ENCODE measurements around the gene NIM1K.

NIM1K gene

GRCh38 chr5:43233946-43234345 lies 41.9 kb downstream of the NIM1K start:
- Histone ChIP-seq H2BK5ac (ENCODE audit: low read length) (no peak overlapping the region), H2BK15ac (ENCODE audit: low read length) (no peak overlapping the region)
- WGBS, 2 donors (ENCODE audit: extremely low coverage in 2 of 2, insufficient read length in 2 of 2, insufficient replicate concordance in 1 of 2): no CpG with 5 or more reads among the region's 3 CpGs

GRCh38 chr5:43236653-43237355 lies 44.8 kb downstream of the NIM1K start:
- Histone ChIP-seq H3K4ac (ENCODE audit: low read length) (no peak overlapping the region), H3K23ac (ENCODE audit: low read depth, low read length, poor library complexity) (no peak overlapping the region), H3K36me3 (replicated peaks in 1 of 2; ENCODE audit: control insufficient read depth in 2 of 2, insufficient read depth in 2 of 2, low read length in 2 of 2) (no peaks in the 10 kb centered on the region), H3K4me1 (ENCODE audit: control insufficient read depth in 2 of 2, insufficient read depth in 1 of 2, low read depth in 1 of 2, low read length in 2 of 2) (no peaks in the 10 kb centered on the region), H2BK15ac (ENCODE audit: low read length) (no peak overlapping the region), H3K79me1 (ENCODE audit: low read depth, low read length) (no peaks in the 10 kb centered on the region), H3K4me3 (ENCODE audit: low read length in 2 of 2) (no peak overlapping the region), H4K91ac (ENCODE audit: low read depth, low read length, poor library complexity) (no peak overlapping the region), H3K18ac (ENCODE audit: low read length) (no peak overlapping the region), H2AK5ac (ENCODE audit: low read depth, low read length) (no peak overlapping the region), H3K27ac (replicated peaks; ENCODE audit: low read length) (no peak overlapping the region), H2AFZ (ENCODE audit: low read length) (no peak overlapping the region), H4K8ac (ENCODE audit: low read depth, low read length) (no peak overlapping the region), H3K4me2 (ENCODE audit: insufficient read depth, low read length, poor library complexity, severe bottlenecking) (no peak overlapping the region), H3K27me3 (ENCODE audit: control insufficient read depth in 3 of 3, insufficient read depth in 3 of 3, low read depth in 1 of 3, low read length in 3 of 3) (peaks cover 0 to 7% (median 0%) of the 10 kb centered on the region in 3 experiments), H2BK5ac (ENCODE audit: low read length) (no peak overlapping the region), H3K9ac (ENCODE audit: low read depth, low read length, poor library complexity) (no peak overlapping the region), H3K9me3 (replicated peaks in 1 of 2; ENCODE audit: control insufficient read depth in 2 of 2, insufficient read depth in 1 of 2, low read depth in 1 of 2, low read length in 2 of 2) (no peaks in the 10 kb centered on the region), H2BK120ac (ENCODE audit: low read depth, low read length) (no peak overlapping the region), H3K14ac (ENCODE audit: low read length) (no peak overlapping the region), H2BK12ac (ENCODE audit: low read length) (no peak overlapping the region)
- DNase-seq (ENCODE audit: low spot score): no peak
- no CpG with 5 or more reads among the region's 5 CpGs for WGBS, 2 donors (ENCODE audit: extremely low coverage in 2 of 2, insufficient read length in 2 of 2, insufficient replicate concordance in 1 of 2)

More at GRCh38 chr5:43233946-43234345, 41.9 kb downstream of the NIM1K start:
- Histone ChIP-seq H2BK12ac (ENCODE audit: low read length) (no peak overlapping the region), H3K36me3 (replicated peaks in 1 of 2; ENCODE audit: control insufficient read depth in 2 of 2, insufficient read depth in 2 of 2, low read length in 2 of 2) (no peaks in the 10 kb centered on the region), H3K79me1 (ENCODE audit: low read depth, low read length) (no peaks in the 10 kb centered on the region), H3K4me2 (ENCODE audit: insufficient read depth, low read length, poor library complexity, severe bottlenecking) (no peak overlapping the region), H3K27ac (replicated peaks; ENCODE audit: low read length) (no peak overlapping the region), H3K4me1 (ENCODE audit: control insufficient read depth in 2 of 2, insufficient read depth in 1 of 2, low read depth in 1 of 2, low read length in 2 of 2) (no peaks in the 10 kb centered on the region), H3K4me3 (ENCODE audit: low read length in 2 of 2) (no peak overlapping the region), H3K4ac (ENCODE audit: low read length) (no peak overlapping the region), H3K9me3 (replicated peaks in 1 of 2; ENCODE audit: control insufficient read depth in 2 of 2, insufficient read depth in 1 of 2, low read depth in 1 of 2, low read length in 2 of 2) (no peaks in the 10 kb centered on the region), H3K23ac (ENCODE audit: low read depth, low read length, poor library complexity) (no peak overlapping the region), H4K8ac (ENCODE audit: low read depth, low read length) (no peak overlapping the region), H3K18ac (ENCODE audit: low read length) (no peak overlapping the region), H2AK5ac (ENCODE audit: low read depth, low read length) (no peak overlapping the region), H2BK120ac (ENCODE audit: low read depth, low read length) (no peak overlapping the region), H3K9ac (ENCODE audit: low read depth, low read length, poor library complexity) (no peak overlapping the region), H4K91ac (ENCODE audit: low read depth, low read length, poor library complexity) (no peak overlapping the region), H3K14ac (ENCODE audit: low read length) (no peak overlapping the region), H3K27me3 (ENCODE audit: control insufficient read depth in 3 of 3, insufficient read depth in 3 of 3, low read depth in 1 of 3, low read length in 3 of 3) (peaks cover 0 to 7% (median 0%) of the 10 kb centered on the region in 3 experiments), H2AFZ (ENCODE audit: low read length) (no peak overlapping the region)
- no peak for DNase-seq (ENCODE audit: low spot score)

DNA sequence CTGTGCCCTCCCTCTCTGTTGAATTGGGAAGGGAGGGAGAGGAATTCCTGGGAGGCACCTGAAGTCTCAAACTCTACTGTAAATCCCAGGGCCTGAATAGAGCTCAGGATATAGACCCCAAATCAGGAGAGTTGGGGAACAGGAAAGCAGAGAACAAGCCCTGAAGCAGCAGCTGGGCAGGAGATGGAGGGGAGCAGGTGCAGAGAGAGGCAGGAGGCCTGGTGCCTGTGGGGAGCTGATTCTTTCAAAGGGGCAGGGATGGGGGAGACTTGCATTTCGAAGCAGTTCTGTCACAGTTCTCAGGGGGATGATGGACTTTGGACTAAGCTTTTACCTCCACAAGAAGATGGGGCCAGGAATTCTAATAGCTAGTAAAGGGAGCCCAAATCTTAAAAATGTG lies 50.2 kb downstream of the NIM1K start:
- Histone ChIP-seq H3K4me1 (ENCODE audit: control insufficient read depth in 2 of 2, insufficient read depth in 1 of 2, low read depth in 1 of 2, low read length in 2 of 2) (peaks cover 0 to 8% of the 10 kb centered on the region in 2 donors), H3K23ac (ENCODE audit: low read depth, low read length, poor library complexity) (no peak overlapping the region), H3K4me3 (ENCODE audit: low read length in 2 of 2) (no peak overlapping the region), H4K8ac (ENCODE audit: low read depth, low read length) (no peak overlapping the region), H2AFZ (ENCODE audit: low read length) (no peak overlapping the region), H2BK15ac (ENCODE audit: low read length) (no peak overlapping the region), H2BK12ac (ENCODE audit: low read length) (no peak overlapping the region), H3K4me2 (ENCODE audit: insufficient read depth, low read length, poor library complexity, severe bottlenecking) (no peak overlapping the region), H3K18ac (ENCODE audit: low read length) (no peak overlapping the region), H3K9me3 (replicated peaks in 1 of 2; ENCODE audit: control insufficient read depth in 2 of 2, insufficient read depth in 1 of 2, low read depth in 1 of 2, low read length in 2 of 2) (no peaks in the 10 kb centered on the region), H2BK120ac (ENCODE audit: low read depth, low read length) (no peak overlapping the region), H3K36me3 (replicated peaks in 1 of 2; ENCODE audit: control insufficient read depth in 2 of 2, insufficient read depth in 2 of 2, low read length in 2 of 2) (no peaks in the 10 kb centered on the region), H3K14ac (ENCODE audit: low read length) (no peak overlapping the region), H2BK5ac (ENCODE audit: low read length) (no peak overlapping the region), H2AK5ac (ENCODE audit: low read depth, low read length) (no peak overlapping the region), H4K91ac (ENCODE audit: low read depth, low read length, poor library complexity) (no peak overlapping the region), H3K9ac (ENCODE audit: low read depth, low read length, poor library complexity) (no peak overlapping the region), H3K79me1 (ENCODE audit: low read depth, low read length) (peaks cover 1% of the 10 kb centered on the region), H3K4ac (ENCODE audit: low read length) (no peak overlapping the region), H3K27ac (replicated peaks; ENCODE audit: low read length) (no peak overlapping the region), H3K27me3 (ENCODE audit: control insufficient read depth in 3 of 3, insufficient read depth in 3 of 3, low read depth in 1 of 3, low read length in 3 of 3) (peaks cover 0 to 25% (median 0%) of the 10 kb centered on the region in 3 experiments)
- no peak for DNase-seq (ENCODE audit: low spot score)
- no CpG with 5 or more reads among the region's 1 CpG for WGBS, 2 donors (ENCODE audit: extremely low coverage in 2 of 2, insufficient read length in 2 of 2, insufficient replicate concordance in 1 of 2)

- no peak overlapping the region for H2BK12ac ChIP-seq (ENCODE audit: low read length)
- no peak for DNase-seq (ENCODE audit: low spot score)
These were observed 51.2 kb downstream of the NIM1K start for GRCh38 chr5:43243270-43243669.

More at GRCh38 chr5:43243270-43243669, 51.2 kb downstream of the NIM1K start:
- H4K91ac ChIP-seq (ENCODE audit: low read depth, low read length, poor library complexity): no peak overlapping the region
- no peak overlapping the region for H2BK15ac ChIP-seq (ENCODE audit: low read length)
- no peak overlapping the region for H3K18ac ChIP-seq (ENCODE audit: low read length)
- no peak overlapping the region for H2BK5ac ChIP-seq (ENCODE audit: low read length)
- H2AFZ ChIP-seq (ENCODE audit: low read length): no peak overlapping the region
- H3K9ac ChIP-seq (ENCODE audit: low read depth, low read length, poor library complexity): no peak overlapping the region
- no peak overlapping the region for H3K14ac ChIP-seq (ENCODE audit: low read length)
- no peak overlapping the region for H3K4me2 ChIP-seq (ENCODE audit: insufficient read depth, low read length, poor library complexity, severe bottlenecking)
- H3K9me3 ChIP-seq (replicated peaks in 1 of 2; ENCODE audit: control insufficient read depth in 2 of 2, insufficient read depth in 1 of 2, low read depth in 1 of 2, low read length in 2 of 2): no peaks in the 10 kb centered on the region
- no peak overlapping the region for H3K23ac ChIP-seq (ENCODE audit: low read depth, low read length, poor library complexity)
- no peaks in the 10 kb centered on the region for H3K36me3 ChIP-seq (replicated peaks in 1 of 2; ENCODE audit: control insufficient read depth in 2 of 2, insufficient read depth in 2 of 2, low read length in 2 of 2)
- H3K79me1 ChIP-seq (ENCODE audit: low read depth, low read length): peaks cover 1% of the 10 kb centered on the region
- H3K4ac ChIP-seq (ENCODE audit: low read length): no peak overlapping the region
- H4K8ac ChIP-seq (ENCODE audit: low read depth, low read length): no peak overlapping the region
- H3K27me3 ChIP-seq (ENCODE audit: control insufficient read depth in 3 of 3, insufficient read depth in 3 of 3, low read depth in 1 of 3, low read length in 3 of 3): peaks cover 0 to 25% (median 0%) of the 10 kb centered on the region in 3 experiments
- peaks cover 0 to 8% of the 10 kb centered on the region in 2 donors for H3K4me1 ChIP-seq (ENCODE audit: control insufficient read depth in 2 of 2, insufficient read depth in 1 of 2, low read depth in 1 of 2, low read length in 2 of 2)
- no peak overlapping the region for H3K27ac ChIP-seq (replicated peaks; ENCODE audit: low read length)
- no peak overlapping the region for H3K4me3 ChIP-seq (ENCODE audit: low read length in 2 of 2)
- H2AK5ac ChIP-seq (ENCODE audit: low read depth, low read length): no peak overlapping the region
- no peak overlapping the region for H2BK120ac ChIP-seq (ENCODE audit: low read depth, low read length)
